MCF 10A (cell line): Measurements from ENCODE around the gene TRIM23. TPM values are rescaled to one million over a fixed set of nuclear protein-coding genes. Genes with fewer than 3 reads are reported as not detected.

Source experiments
- BruUV-seq: library from RNA; stranded (reverse); fragments of 400-500 nt; replicated peaks from 2 replicates; lab custom pipeline; 2021; lab: Mats Ljungman, UMichigan
- CTCF ChIA-PET: fragments of 300-600 bp; sonication (Branson Sonifier 250); formaldehyde crosslinking; extraction: SDS; loops from one replicate; lab custom pipeline; 2021; ENCODE audit warnings: antibody characterized with exemption, inconsistent platforms; lab: Yijun Ruan, JAX
- POLR2A ChIA-PET: fragments of 300-600, 350-650 bp; sonication (Branson Sonifier 250); formaldehyde crosslinking; extraction: SDS; loops from one replicate; lab custom pipeline; 2020; ENCODE audit warnings: antibody characterized with exemption, inconsistent platforms; lab: Yijun Ruan, JAX
- DNase-seq: peaks from one replicate; pipeline ENCODE4 v3.0.0-alpha.2; 2018; ENCODE audit not compliant: unreplicated experiment
- H3K27ac Mint-ChIP-seq: one replicate; pipeline ENCODE4 v1.8.0; 2022; ENCODE audit warnings: mild to moderate bottlenecking, low read depth, mixed read lengths; ENCODE audit not compliant: unreplicated experiment
- H3K27me3 Mint-ChIP-seq: one replicate; pipeline ENCODE4 v1.8.0; 2022; ENCODE audit warnings: mixed read lengths; ENCODE audit not compliant: insufficient read depth, unreplicated experiment
- H3K36me3 Mint-ChIP-seq: one replicate; pipeline ENCODE4 v1.8.0; 2022; ENCODE audit warnings: mild to moderate bottlenecking, moderate library complexity, mixed read lengths; ENCODE audit not compliant: insufficient read depth, unreplicated experiment
- H3K4me1 Mint-ChIP-seq: one replicate; pipeline ENCODE4 v1.8.0; 2022; ENCODE audit warnings: mixed read lengths; ENCODE audit not compliant: insufficient read depth, unreplicated experiment
- H3K4me3 Mint-ChIP-seq: one replicate; pipeline ENCODE4 v1.8.0; 2022; ENCODE audit warnings: mild to moderate bottlenecking, moderate library complexity, mixed read lengths; ENCODE audit not compliant: unreplicated experiment
- H3K9me3 Mint-ChIP-seq: one replicate; pipeline ENCODE4 v1.8.0; 2022; ENCODE audit warnings: mixed read lengths; ENCODE audit not compliant: unreplicated experiment
- CTCF ChIP-seq: fragments of 200-600 bp; IDR thresholded peaks from one replicate; pipeline ENCODE4 v1.8.0; 2022; ENCODE audit warnings: antibody characterized with exemption, mild to moderate bottlenecking; ENCODE audit not compliant: unreplicated experiment
- intact Hi-C: fragments of 100-400 bp; cut with micrococcal nuclease; formaldehyde crosslinking; loops from 2 replicates; pipeline ENCODE4 v1.14.1; 2022
- total RNA-seq: library from RNA; stranded (reverse); gene quantifications from 2 replicates; pipeline ENCODE4 v1.2.3, GENCODE V29; 2022

The TRIM23 gene
- total RNA-seq, 1 experiment from 2014 or later = 14.1 TPM

GRCh38 chr5:65646938-65647337 is 22.8 kb upstream of the TRIM23 start:
- H3K27me3 Mint-ChIP-seq = no peaks in the 10 kb centered on the region
- no TSS peak for BruUV-seq
- no peak for TF ChIP-seq CTCF
- peaks cover 46% of the 10 kb centered on the region for H3K36me3 Mint-ChIP-seq
- ChIA-PET POLR2A (interaction anchor here (1.5 kb wide), 1 partner anchor 13 kb away, joined by 4 read pairs; no protein-coding TSS in a partner anchor), CTCF (interaction anchor here (0.6 kb wide), 2 partner anchors 349 to 535 kb away, joined by 3 read pairs; no protein-coding TSS in a partner anchor)
- intact Hi-C loops = no loop called here
- H3K4me1 Mint-ChIP-seq = no peaks in the 10 kb centered on the region
- no peak for DNase-seq
- H3K27ac Mint-ChIP-seq = no peak overlapping the region
- no peak overlapping the region for H3K4me3 Mint-ChIP-seq
- no peaks in the 10 kb centered on the region for H3K9me3 Mint-ChIP-seq

GRCh38 chr5:65640240-65640639 is 16.1 kb upstream of the TRIM23 start:
- H3K27me3 Mint-ChIP-seq = no peaks in the 10 kb centered on the region
- POLR2A ChIA-PET = interaction anchor here (0.7 kb wide), 1 partner anchor 294 kb away, joined by 3 read pairs; no protein-coding TSS in a partner anchor
- no peak overlapping the region for H3K4me3 Mint-ChIP-seq
- TF ChIP-seq CTCF = no peak
- H3K4me1 Mint-ChIP-seq = no peaks in the 10 kb centered on the region
- CTCF ChIA-PET = no interaction called here
- no peak for DNase-seq
- intact Hi-C loops = no loop called here
- H3K36me3 Mint-ChIP-seq = peaks cover 58% of the 10 kb centered on the region
- no peaks in the 10 kb centered on the region for H3K9me3 Mint-ChIP-seq
- H3K27ac Mint-ChIP-seq = no peak overlapping the region
- BruUV-seq = no TSS peak

- no peak for TF ChIP-seq CTCF
- Mint-ChIP-seq H3K4me3 (no peak overlapping the region), H3K4me1 (peaks cover 4% of the 10 kb centered on the region), H3K27ac (no peak overlapping the region), H3K36me3 (peaks cover 8% of the 10 kb centered on the region), H3K27me3 (no peaks in the 10 kb centered on the region), H3K9me3 (no peaks in the 10 kb centered on the region)
- no TSS peak for BruUV-seq
- ChIA-PET POLR2A (no interaction called here), CTCF (no interaction called here)
- no peak for DNase-seq
- intact Hi-C loops = no loop called here
Observed at GRCh38 chr5:65630981-65631380, 6.8 kb upstream of the TRIM23 start.

GRCh38 chr5:65625743-65626142 is 1.6 kb upstream of the TRIM23 start:
- no peak for TF ChIP-seq CTCF
- POLR2A ChIA-PET = interaction anchor here (0.6 to 3.8 kb wide), 16 partner anchors 8 to 1203 kb away, joined by 3 to 38 read pairs (median 4); partner anchors contain the start of genes CENPK, ERBIN, NLN and PPWD1
- peak; percentile 0 for DNase-seq
- peak overlapping the region; percentile 97 for H3K27ac Mint-ChIP-seq
- H3K4me3 Mint-ChIP-seq = peak overlapping the region; percentile 85
- CTCF ChIA-PET = interaction anchor here (0.6 to 1.2 kb wide), 3 partner anchors 9 to 25 kb away, joined by 3 to 5 read pairs (median 3); no protein-coding TSS in a partner anchor
- peaks cover 12% of the 10 kb centered on the region for H3K36me3 Mint-ChIP-seq
- no peaks in the 10 kb centered on the region for H3K27me3 Mint-ChIP-seq
- intact Hi-C loops = loop anchor here (2.0 kb wide), 1 partner anchor 519 kb away; the partner anchor contains the start of gene SREK1
- H3K9me3 Mint-ChIP-seq = no peaks in the 10 kb centered on the region
- H3K4me1 Mint-ChIP-seq = peaks cover 4% of the 10 kb centered on the region
- BruUV-seq = no TSS peak
